SJSA1 (cell line): ENCODE results near the gene RASAL2. TPM values are rescaled to one million over a fixed set of nuclear protein-coding genes. Genes with fewer than 3 reads are reported as not detected.
A peak's percentile ranks its signal among the peaks of the same experiment; 100 is the strongest.

Experiments
- DNase-seq, 2 experiments: peaks; one replicate each; pipeline ENCODE4 v3.0.0-alpha.2; 2015 to 2020; ENCODE audit warnings: low spot score in 2 of 2, low read depth in 1 of 2
- H3K27ac ChIP-seq: fragments of 250-450 bp; sonication (Bioruptor Pico); 2 replicates; pipeline ENCODE4 v1.5.1; 2020; ENCODE audit warnings: mild to moderate bottlenecking, moderate library complexity
- H3K27me3 ChIP-seq: fragments of 250-450 bp; sonication (Bioruptor Pico); replicated peaks from 2 replicates; pipeline ENCODE4 v1.5.1; 2020; ENCODE audit warnings: mild to moderate bottlenecking, moderate library complexity
- H3K36me3 ChIP-seq: fragments of 250-450 bp; sonication (Bioruptor Pico); 2 replicates; pipeline ENCODE4 v1.5.1; 2020; ENCODE audit warnings: mild to moderate bottlenecking
- H3K4me1 ChIP-seq: fragments of 250-450 bp; sonication (Bioruptor Pico); replicated peaks from 2 replicates; pipeline ENCODE4 v1.6.1; 2021; ENCODE audit warnings: mild to moderate bottlenecking
- H3K4me3 ChIP-seq: fragments of 250-450 bp; sonication (Bioruptor Pico); 2 replicates; pipeline ENCODE4 v1.5.1; 2020; ENCODE audit warnings: mild to moderate bottlenecking
- H3K9me3 ChIP-seq: fragments of 250-450 bp; sonication (Bioruptor Pico); replicated peaks from 2 replicates; pipeline ENCODE4 v1.5.1; 2020; ENCODE audit warnings: mild to moderate bottlenecking
- total RNA-seq: library from RNA; depleted of rRNA; stranded (reverse); fragments of >200 nt; shearing (Covaris generic); gene quantifications from 2 replicates; pipeline ENCODE4 v1.2.3, GENCODE V29; 2014; rRNA removed

Gene RASAL2
- 15.0 and 25.4 TPM in 2 replicates for total RNA-seq

GRCh38 chr1:178093951-178094738 is at the start of gene RASAL2:
Gene RASAL2 (plus strand): TSS chr1:178094104. CDS start chr1:178094493, 389 bp downstream.
- Histone ChIP-seq H3K4me1 (peaks cover 58% of the 10 kb centered on the region), H3K27ac (peak within 1 kb of the TSS; percentile 84), H3K9me3 (no peaks in the 10 kb centered on the region), H3K36me3 (peaks cover 21% of the 10 kb centered on the region), H3K4me3 (peak within 1 kb of the TSS; percentile 90), H3K27me3 (no peaks in the 10 kb centered on the region)
- DNase-seq: peak; percentile 80 to 91

- Histone ChIP-seq H3K9me3 (no peaks in the 10 kb centered on the region), H3K4me3 (no peak overlapping the region), H3K36me3 (no peaks in the 10 kb centered on the region), H3K27me3 (no peaks in the 10 kb centered on the region), H3K27ac (no peak overlapping the region), H3K4me1 (no peaks in the 10 kb centered on the region)
- no peak for DNase-seq
These were observed 47.2 kb upstream of the RASAL2 start for GRCh38 chr1:178046591-178047270.

GRCh38 chr1:178047403-178048093 is 46.4 kb upstream of the RASAL2 start:
- Histone ChIP-seq H3K4me3 (no peak overlapping the region), H3K9me3 (no peaks in the 10 kb centered on the region), H3K4me1 (no peaks in the 10 kb centered on the region), H3K36me3 (no peaks in the 10 kb centered on the region), H3K27ac (no peak overlapping the region), H3K27me3 (no peaks in the 10 kb centered on the region)
- no peak for DNase-seq

GRCh38 chr1:178048426-178048825 is 45.5 kb upstream of the RASAL2 start:
- DNase-seq: no peak
- Histone ChIP-seq H3K27ac (no peak overlapping the region), H3K27me3 (no peaks in the 10 kb centered on the region), H3K4me3 (no peak overlapping the region), H3K9me3 (no peaks in the 10 kb centered on the region), H3K4me1 (peaks cover 5% of the 10 kb centered on the region), H3K36me3 (no peaks in the 10 kb centered on the region)

GRCh38 chr1:178048883-178049282 is 45.0 kb upstream of the RASAL2 start:
- Histone ChIP-seq H3K4me3 (no peak overlapping the region), H3K27ac (no peak overlapping the region), H3K27me3 (no peaks in the 10 kb centered on the region), H3K4me1 (peaks cover 5% of the 10 kb centered on the region), H3K9me3 (no peaks in the 10 kb centered on the region), H3K36me3 (no peaks in the 10 kb centered on the region)
- no peak for DNase-seq

GRCh38 chr1:178050084-178050483 is 43.8 kb upstream of the RASAL2 start:
- Histone ChIP-seq H3K36me3 (no peaks in the 10 kb centered on the region), H3K4me1 (peaks cover 8% of the 10 kb centered on the region), H3K27ac (no peak overlapping the region), H3K27me3 (no peaks in the 10 kb centered on the region), H3K9me3 (no peaks in the 10 kb centered on the region), H3K4me3 (no peak overlapping the region)
- no peak for DNase-seq

- DNase-seq: no peak
- Histone ChIP-seq H3K27ac (no peak overlapping the region), H3K27me3 (no peaks in the 10 kb centered on the region), H3K9me3 (no peaks in the 10 kb centered on the region), H3K4me3 (no peak overlapping the region), H3K4me1 (peaks cover 18% of the 10 kb centered on the region), H3K36me3 (no peaks in the 10 kb centered on the region)
These were observed 42.8 kb upstream of the RASAL2 start for GRCh38 chr1:178051071-178051470.

GRCh38 chr1:178052650-178053461 is 41.0 kb upstream of the RASAL2 start:
- no peak overlapping the region for H3K27ac ChIP-seq
- H3K27me3 ChIP-seq: no peaks in the 10 kb centered on the region
- no peak overlapping the region for H3K4me3 ChIP-seq
- H3K36me3 ChIP-seq: no peaks in the 10 kb centered on the region
- no peaks in the 10 kb centered on the region for H3K9me3 ChIP-seq
- DNase-seq: no peak
- peaks cover 36% of the 10 kb centered on the region for H3K4me1 ChIP-seq

GRCh38 chr1:178055093-178055492 is 38.8 kb upstream of the RASAL2 start:
- Histone ChIP-seq H3K27me3 (no peaks in the 10 kb centered on the region), H3K27ac (peak overlapping the region; percentile 94; the same call in 1 of the 2 replicates), H3K4me1 (peaks cover 52% of the 10 kb centered on the region), H3K4me3 (no peak overlapping the region), H3K36me3 (no peaks in the 10 kb centered on the region), H3K9me3 (no peaks in the 10 kb centered on the region)
- peak; percentile 61 to 68 for DNase-seq

- no peaks in the 10 kb centered on the region for H3K9me3 ChIP-seq
- DNase-seq: peak; percentile 56 to 72
- H3K4me1 ChIP-seq: peaks cover 60% of the 10 kb centered on the region
- H3K27ac ChIP-seq: peak overlapping the region; percentile 94
- H3K36me3 ChIP-seq: no peaks in the 10 kb centered on the region
- no peaks in the 10 kb centered on the region for H3K27me3 ChIP-seq
- H3K4me3 ChIP-seq: no peak overlapping the region
These were observed 38.0 kb upstream of the RASAL2 start for GRCh38 chr1:178055779-178056471.

- Histone ChIP-seq H3K4me1 (peaks cover 68% of the 10 kb centered on the region), H3K9me3 (no peaks in the 10 kb centered on the region), H3K27me3 (no peaks in the 10 kb centered on the region), H3K27ac (peak overlapping the region; percentile 94), H3K4me3 (no peak overlapping the region), H3K36me3 (no peaks in the 10 kb centered on the region)
- peak in 1 of 2 experiments; percentile 64 for DNase-seq
These were observed 36.7 kb upstream of the RASAL2 start for GRCh38 chr1:178057141-178057765.

- Histone ChIP-seq H3K9me3 (no peaks in the 10 kb centered on the region), H3K36me3 (no peaks in the 10 kb centered on the region), H3K27me3 (no peaks in the 10 kb centered on the region), H3K27ac (peak overlapping the region; percentile 94), H3K4me3 (no peak overlapping the region), H3K4me1 (peaks cover 64% of the 10 kb centered on the region)
- peak; percentile 67 to 85 for DNase-seq
These were observed 35.9 kb upstream of the RASAL2 start for GRCh38 chr1:178057912-178058534.
